ENCODE results near the gene USP37.

Gene USP37

GRCh38 chr2:218429911-218430692 is 138.0 kb downstream of the USP37 start:
- no peak overlapping the region for H3K4me3 ChIP-seq (ENCODE audit: low read depth in 1 of 2, low read length in 1 of 2)
- no peak overlapping the region for H3K27ac ChIP-seq
- no peak for TF ChIP-seq CTCF (IDR thresholded peaks at IDR 0.05)

DNA sequence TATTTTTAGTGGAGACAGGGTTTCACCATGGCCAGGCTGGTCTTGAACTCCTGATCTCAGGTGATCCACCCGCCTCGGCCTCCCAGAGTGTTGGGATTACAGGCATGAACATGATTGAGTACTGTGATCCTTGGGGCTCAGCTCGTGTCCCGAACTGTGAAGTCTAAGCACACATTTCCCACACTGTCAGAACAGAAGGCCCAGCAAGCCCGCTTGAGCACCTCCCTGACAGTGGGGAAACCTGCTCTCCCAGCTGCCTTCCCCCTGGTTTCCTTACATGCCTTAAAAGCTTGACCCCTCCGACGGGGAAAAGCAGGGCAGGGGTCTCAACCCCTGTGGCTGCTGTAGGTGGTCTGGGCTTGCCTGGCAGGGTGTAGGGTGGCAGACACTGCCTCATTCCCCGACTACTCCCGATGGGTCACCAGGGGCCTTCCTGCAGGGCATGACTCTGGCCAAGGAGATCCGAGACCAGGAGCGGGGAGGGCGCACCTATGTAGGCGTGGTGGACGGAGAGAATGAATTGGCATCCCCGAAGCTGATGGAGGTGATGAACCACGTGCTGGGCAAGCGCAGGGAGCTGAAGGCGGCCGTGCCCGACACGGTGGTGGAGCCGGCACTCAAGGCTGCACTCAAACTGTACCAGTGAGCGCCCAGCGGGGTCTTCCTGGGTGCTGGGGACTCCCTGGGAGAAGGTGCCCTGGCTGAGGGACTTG is 139.1 kb downstream of the USP37 start:
- TF ChIP-seq CTCF (IDR thresholded peaks at IDR 0.05) = no peak
- Histone ChIP-seq H3K4me1 (ENCODE audit: control insufficient read depth in 1 of 2, insufficient read depth in 1 of 2, low read depth in 1 of 2, low read length in 1 of 2) (no peaks in the 10 kb centered on the region), H3K27ac (no peak overlapping the region), H3K9me3 (no peaks in the 10 kb centered on the region), H3K27me3 (no peaks in the 10 kb centered on the region), H3K36me3 (no peaks in the 10 kb centered on the region), H3K4me3 (ENCODE audit: low read depth in 1 of 2, low read length in 1 of 2) (no peak overlapping the region)

More at GRCh38 chr2:218429911-218430692, 138.0 kb downstream of the USP37 start:
- H3K4me1 ChIP-seq (ENCODE audit: control insufficient read depth in 1 of 2, insufficient read depth in 1 of 2, low read depth in 1 of 2, low read length in 1 of 2) = no peaks in the 10 kb centered on the region
- no peaks in the 10 kb centered on the region for H3K27me3 ChIP-seq
- H3K36me3 ChIP-seq = no peaks in the 10 kb centered on the region
- H3K9me3 ChIP-seq = no peaks in the 10 kb centered on the region

- no peaks in the 10 kb centered on the region for H3K27me3 ChIP-seq
- no peaks in the 10 kb centered on the region for H3K4me1 ChIP-seq (ENCODE audit: control insufficient read depth in 1 of 2, insufficient read depth in 1 of 2, low read depth in 1 of 2, low read length in 1 of 2)
- no peak for TF ChIP-seq CTCF (IDR thresholded peaks at IDR 0.05)
- no peak overlapping the region for H3K27ac ChIP-seq
- H3K4me3 ChIP-seq (ENCODE audit: low read depth in 1 of 2, low read length in 1 of 2) = no peak overlapping the region
- no peaks in the 10 kb centered on the region for H3K36me3 ChIP-seq
- H3K9me3 ChIP-seq = no peaks in the 10 kb centered on the region
Measured at GRCh38 chr2:218427741-218428140, 140.4 kb downstream of the USP37 start.

GRCh38 chr2:218425531-218425930 is 142.6 kb downstream of the USP37 start:
- no peak overlapping the region for H3K4me3 ChIP-seq (ENCODE audit: low read depth in 1 of 2, low read length in 1 of 2)
- H3K9me3 ChIP-seq = no peaks in the 10 kb centered on the region
- no peaks in the 10 kb centered on the region for H3K36me3 ChIP-seq
- H3K4me1 ChIP-seq (ENCODE audit: control insufficient read depth in 1 of 2, insufficient read depth in 1 of 2, low read depth in 1 of 2, low read length in 1 of 2) = no peaks in the 10 kb centered on the region
- TF ChIP-seq CTCF (IDR thresholded peaks at IDR 0.05) = no peak
- H3K27me3 ChIP-seq = no peaks in the 10 kb centered on the region
- no peak overlapping the region for H3K27ac ChIP-seq

DNA sequence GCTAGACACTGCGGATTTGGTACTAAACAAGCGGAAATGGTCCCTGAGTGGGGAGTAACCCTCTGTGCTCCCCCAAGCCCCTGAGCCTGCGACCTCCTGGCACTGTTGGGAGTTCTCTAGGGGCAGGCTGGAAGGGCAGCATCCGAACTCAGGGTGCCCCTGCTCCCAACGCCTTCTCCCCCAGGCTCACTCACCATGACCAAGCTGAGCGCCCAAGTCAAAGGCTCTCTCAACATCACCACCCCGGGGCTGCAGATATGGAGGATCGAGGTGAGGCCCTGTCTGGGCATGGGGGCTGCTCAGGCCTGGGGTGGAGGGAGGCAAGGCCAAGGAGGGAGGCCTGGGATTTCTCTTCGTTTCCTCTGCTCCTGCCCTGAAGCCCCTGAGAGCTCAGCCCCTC is 144.6 kb downstream of the USP37 start:
- no peaks in the 10 kb centered on the region for H3K36me3 ChIP-seq
- no peaks in the 10 kb centered on the region for H3K9me3 ChIP-seq
- TF ChIP-seq CTCF (IDR thresholded peaks at IDR 0.05) = no peak
- H3K4me1 ChIP-seq (ENCODE audit: control insufficient read depth in 1 of 2, insufficient read depth in 1 of 2, low read depth in 1 of 2, low read length in 1 of 2) = no peaks in the 10 kb centered on the region
- no peak overlapping the region for H3K4me3 ChIP-seq (ENCODE audit: low read depth in 1 of 2, low read length in 1 of 2)
- H3K27me3 ChIP-seq = no peaks in the 10 kb centered on the region
- H3K27ac ChIP-seq = no peak overlapping the region
